GM10266 (cell line): ENCODE results near the gene MRPL55.

Experiments
- DNase-seq: peaks from one replicate; pipeline ENCODE4 v3.0.0; 2012; ENCODE audit errors: extremely low spot score
- CTCF ChIP-seq: IDR thresholded peaks from 2 replicates; pipeline ENCODE4 v1.5.1; 2012; ENCODE audit warnings: mild to moderate bottlenecking, low read depth; ENCODE audit not compliant: control insufficient read depth, insufficient read depth; ENCODE audit errors: missing control alignments

MRPL55 gene

GRCh38 chr1:228145463-228146416, 36.6 kb upstream of the MRPL55 start:
- TF ChIP-seq CTCF, result no peak

DNA sequence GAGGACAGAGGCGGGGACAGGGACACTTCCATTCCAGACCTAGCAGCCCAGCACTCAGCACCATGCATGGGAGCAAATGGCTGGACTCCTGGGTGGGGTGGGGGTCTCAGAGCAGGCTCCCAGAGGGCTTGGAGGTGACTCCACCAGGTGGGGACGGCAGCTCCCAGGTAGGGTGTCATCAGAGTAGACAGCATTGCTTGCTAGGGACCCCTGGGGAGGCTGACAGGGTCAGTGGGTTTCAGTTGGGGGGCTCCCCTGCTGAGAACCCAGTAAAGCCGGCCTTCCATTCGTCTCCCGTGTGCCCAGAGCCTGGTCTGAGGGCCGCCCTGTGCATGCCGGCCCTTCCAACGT, 35.9 kb upstream of the MRPL55 start:
- DNase-seq, result peak; percentile 12
- no peak for TF ChIP-seq CTCF

More at GRCh38 chr1:228145463-228146416, 36.6 kb upstream of the MRPL55 start:
- DNase-seq, result peak; percentile 4

- peak; percentile 12 for DNase-seq
- no peak for TF ChIP-seq CTCF
Observed at GRCh38 chr1:228144193-228144992, 35.3 kb upstream of the MRPL55 start.

DNA sequence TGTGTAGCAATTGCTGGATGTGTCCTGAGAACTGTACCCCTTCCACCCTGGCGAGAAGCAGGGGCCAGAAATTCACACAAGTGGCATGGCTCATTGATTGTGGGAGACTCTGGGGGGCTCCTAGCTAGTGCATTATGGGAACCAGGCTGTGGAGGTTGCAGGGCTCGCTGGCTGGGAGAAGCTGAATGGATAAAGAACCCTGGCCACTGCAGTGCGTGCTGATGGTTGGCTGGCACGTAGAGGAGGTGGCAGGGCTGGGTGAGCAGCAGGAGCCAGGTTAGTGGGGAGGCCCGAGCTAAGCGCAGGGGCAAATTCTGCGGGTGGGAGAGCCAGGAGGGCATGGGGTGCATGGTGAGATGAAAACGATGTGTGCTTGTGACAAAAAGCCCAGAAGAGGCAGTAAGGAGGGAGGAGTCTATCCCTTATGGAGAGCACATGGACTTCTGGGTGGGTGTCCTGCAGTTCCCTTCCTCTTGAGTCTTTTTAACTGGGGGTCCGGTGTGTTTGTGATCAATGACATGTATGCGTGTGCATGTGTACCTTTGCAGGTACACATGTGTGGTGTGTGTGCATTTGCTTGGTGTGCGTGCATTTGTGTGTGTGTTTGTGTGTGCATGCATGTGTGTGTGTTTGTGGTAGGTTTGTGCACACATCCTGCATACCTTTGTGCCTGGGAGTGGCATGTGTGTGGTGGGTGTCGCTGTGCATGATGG, 34.5 kb upstream of the MRPL55 start:
- peak; percentile 16 for DNase-seq

DNA sequence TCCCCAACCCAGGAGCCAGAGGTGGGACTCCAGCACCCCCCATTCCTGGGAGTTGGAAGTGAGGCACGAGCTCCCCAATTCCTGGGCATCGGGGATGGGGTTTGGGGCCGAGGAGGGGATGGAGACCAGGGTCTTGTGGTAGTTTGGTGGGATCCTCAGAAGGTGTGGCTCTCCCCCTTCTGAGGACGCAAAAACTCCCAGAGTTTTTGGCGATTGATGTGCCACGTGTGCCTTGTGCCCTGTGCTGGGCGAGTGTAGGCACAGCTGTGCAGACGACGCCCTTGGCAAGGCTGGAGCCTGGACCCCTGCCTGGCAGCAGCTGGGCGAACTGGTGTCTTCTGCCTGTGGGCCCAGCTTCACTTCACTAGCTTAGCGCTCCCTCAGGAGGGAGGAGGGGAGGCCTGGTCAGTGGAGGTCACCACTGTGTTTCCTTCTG, 33.6 kb upstream of the MRPL55 start:
- DNase-seq, result no peak
- no peak for TF ChIP-seq CTCF

More for the DNA sequence above, 34.5 kb upstream of the MRPL55 start:
- no peak for TF ChIP-seq CTCF

DNA sequence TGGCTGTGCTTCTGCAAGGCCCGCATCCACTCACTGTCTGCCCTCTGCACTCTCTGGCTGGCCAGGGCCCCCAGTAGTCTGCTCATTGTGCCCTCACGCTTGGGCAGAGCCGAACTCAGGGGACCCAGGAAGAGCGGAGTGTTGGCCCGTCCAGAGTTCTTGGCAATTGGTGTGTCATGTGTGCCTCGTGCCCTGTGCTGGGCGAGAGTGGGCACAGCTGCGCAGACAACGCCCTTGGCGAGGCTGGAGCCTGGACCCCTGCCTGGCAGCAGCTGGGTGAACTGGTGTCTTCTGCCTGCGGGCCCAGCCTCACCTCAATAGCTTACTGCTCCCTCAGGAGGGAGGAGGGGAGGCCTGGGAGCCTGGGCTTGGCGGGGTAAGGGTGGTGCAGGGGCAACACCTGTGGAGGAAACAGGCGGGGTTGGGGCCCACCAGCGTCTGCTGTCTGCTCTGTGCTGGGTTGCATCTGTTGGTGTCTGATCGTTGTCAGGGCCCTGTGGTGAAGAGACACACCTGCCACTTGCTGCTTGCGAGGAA, 33.1 kb upstream of the MRPL55 start:
- peak; percentile 8 for DNase-seq

More for the DNA sequence above, 33.1 kb upstream of the MRPL55 start:
- no peak for TF ChIP-seq CTCF
